CD4-positive, alpha-beta memory T cell (primary cell): ENCODE results near the gene CDH2. TPM values are rescaled to one million over a fixed set of nuclear protein-coding genes. Genes with fewer than 3 reads are reported as not detected.

Experiments
- CTCF ChIA-PET: fragments of 350-600 bp; sonication (Branson Sonifier 250); formaldehyde crosslinking; loops from one replicate; lab custom pipeline; 2021; ENCODE audit warnings: inconsistent platforms; ENCODE audit not compliant: partially characterized antibody; lab: Charles Lee
- POLR2A ChIA-PET: fragments of 350-600 bp; sonication (Branson Sonifier 250); formaldehyde crosslinking; loops from one replicate; lab custom pipeline; 2021; ENCODE audit not compliant: partially characterized antibody; lab: Charles Lee
- DNase-seq, 5 donors: peaks; one replicate each; pipeline versions ENCODE4 v3.0.0 to v3.0.0-alpha.2; 2020 to 2022; ENCODE audit warnings: mixed read lengths in 1 of 5
- H3K27ac ChIP-seq: one replicate; pipeline ENCODE4 v1.7.0; 2013; ENCODE audit warnings: low read depth, low read length
- H3K27me3 ChIP-seq: 2 replicates; pipeline ENCODE4 v1.7.0; 2013; ENCODE audit warnings: mild to moderate bottlenecking, low read length, moderate library complexity; ENCODE audit not compliant: insufficient read depth
- H3K36me3 ChIP-seq: 2 replicates; pipeline ENCODE4 v1.7.0; 2013; ENCODE audit warnings: mild to moderate bottlenecking, low read length, moderate library complexity; ENCODE audit not compliant: insufficient read depth
- H3K4me1 ChIP-seq: 2 replicates; pipeline ENCODE4 v1.7.0; 2013; ENCODE audit warnings: mild to moderate bottlenecking, low read length, moderate library complexity; ENCODE audit not compliant: insufficient read depth
- H3K4me3 ChIP-seq, 2 donors: one replicate each; pipeline ENCODE4 v1.7.0; 2013; ENCODE audit warnings: low read length in 2 of 2, mild to moderate bottlenecking in 1 of 2
- H3K9me3 ChIP-seq, 2 donors: one replicate each; pipeline ENCODE4 v1.7.0; 2013; ENCODE audit warnings: low read length in 2 of 2, control low read depth in 1 of 2; ENCODE audit not compliant: control insufficient read depth in 1 of 2
- H3K27ac Mint-ChIP-seq, 7 donors: one replicate each; pipeline ENCODE4 v1.8.0; 2020 to 2021; ENCODE audit warnings: mixed read lengths in 7 of 7, mild to moderate bottlenecking in 6 of 7, inconsistent platforms in 3 of 7, moderate library complexity in 3 of 7
- H3K27me3 Mint-ChIP-seq, 2 donors: one replicate each; pipeline ENCODE4 v1.8.0; 2020 to 2021; ENCODE audit warnings: mixed read lengths in 2 of 2
- H3K36me3 Mint-ChIP-seq, 2 donors: one replicate each; pipeline ENCODE4 v1.8.0; 2020 to 2021; ENCODE audit warnings: mixed read lengths in 2 of 2, inconsistent platforms in 1 of 2, mild to moderate bottlenecking in 1 of 2
- H3K4me1 Mint-ChIP-seq, 4 donors: one replicate each; pipeline ENCODE4 v1.8.0; 2020 to 2021; ENCODE audit warnings: mixed read lengths in 4 of 4, mild to moderate bottlenecking in 1 of 4
- H3K4me3 Mint-ChIP-seq, 8 donors: one replicate each; pipeline ENCODE4 v1.8.0; 2020 to 2021; ENCODE audit warnings: mixed read lengths in 8 of 8, mild to moderate bottlenecking in 7 of 8, moderate library complexity in 6 of 8, inconsistent platforms in 3 of 8
- H3K9me3 Mint-ChIP-seq, 8 donors: one replicate each; pipeline ENCODE4 v1.8.0; 2020 to 2021; ENCODE audit warnings: mixed read lengths in 8 of 8, mild to moderate bottlenecking in 5 of 8, inconsistent platforms in 3 of 8, moderate library complexity in 1 of 8
- intact Hi-C: fragments of 100-400 bp; cut with micrococcal nuclease; formaldehyde crosslinking; loops from one replicate; pipeline ENCODE4 v1.15.1; 2023
- polyA plus RNA-seq, 2 donors: library from polyadenylated mRNA; unstranded; fragments of 300-500 nt; fragmentation: Illumina TruSeq; gene quantifications; one replicate each; pipeline ENCODE4 v1.2.3, GENCODE V29; 2021
- total RNA-seq, 2 experiments: library from RNA; stranded (reverse); gene quantifications; one replicate each; pipeline ENCODE4 v1.2.3, GENCODE V29; 2021

Gene CDH2
- total and polyA plus RNA-seq, 4 experiments from 2014 or later: not detected

DNA sequence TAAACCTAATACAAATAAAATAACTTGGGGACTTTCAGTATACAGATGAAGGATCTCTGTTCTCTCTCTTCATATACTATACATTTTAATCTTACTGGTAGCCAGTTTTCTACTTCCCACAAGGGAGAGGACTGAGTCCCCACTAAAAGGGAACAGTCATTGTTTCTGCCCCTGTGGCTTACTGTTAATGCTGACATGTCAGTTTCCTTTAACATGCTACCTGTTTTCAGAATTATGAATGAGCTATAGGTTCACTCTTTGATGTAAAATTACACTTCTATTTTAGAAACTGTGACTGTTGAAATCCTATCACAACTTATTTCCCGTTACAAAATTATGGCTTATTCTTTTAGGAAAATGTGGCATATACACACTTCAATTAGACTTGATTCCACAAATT, 207.7 kb downstream of the CDH2 start:
- Histone ChIP-seq H3K4me1 (no peaks in the 10 kb centered on the region), H3K9me3 (no peaks in the 10 kb centered on the region), H3K4me3 (no peak overlapping the region), H3K27me3 (no peaks in the 10 kb centered on the region), H3K36me3 (no peaks in the 10 kb centered on the region), H3K27ac (no peak overlapping the region)
- CTCF ChIA-PET: no interaction called here
- no peak overlapping the region for H3K4me3 Mint-ChIP-seq
- DNase-seq: no peak
- no peak overlapping the region for H3K27ac Mint-ChIP-seq
- H3K36me3 Mint-ChIP-seq: no peaks in the 10 kb centered on the region
- no peaks in the 10 kb centered on the region for H3K27me3 Mint-ChIP-seq
- POLR2A ChIA-PET: no interaction called here
- intact Hi-C loops: no loop called here
- peaks cover 0 to 27% (median 16%) of the 10 kb centered on the region in 8 donors for H3K9me3 Mint-ChIP-seq
- H3K4me1 Mint-ChIP-seq: no peaks in the 10 kb centered on the region

DNA sequence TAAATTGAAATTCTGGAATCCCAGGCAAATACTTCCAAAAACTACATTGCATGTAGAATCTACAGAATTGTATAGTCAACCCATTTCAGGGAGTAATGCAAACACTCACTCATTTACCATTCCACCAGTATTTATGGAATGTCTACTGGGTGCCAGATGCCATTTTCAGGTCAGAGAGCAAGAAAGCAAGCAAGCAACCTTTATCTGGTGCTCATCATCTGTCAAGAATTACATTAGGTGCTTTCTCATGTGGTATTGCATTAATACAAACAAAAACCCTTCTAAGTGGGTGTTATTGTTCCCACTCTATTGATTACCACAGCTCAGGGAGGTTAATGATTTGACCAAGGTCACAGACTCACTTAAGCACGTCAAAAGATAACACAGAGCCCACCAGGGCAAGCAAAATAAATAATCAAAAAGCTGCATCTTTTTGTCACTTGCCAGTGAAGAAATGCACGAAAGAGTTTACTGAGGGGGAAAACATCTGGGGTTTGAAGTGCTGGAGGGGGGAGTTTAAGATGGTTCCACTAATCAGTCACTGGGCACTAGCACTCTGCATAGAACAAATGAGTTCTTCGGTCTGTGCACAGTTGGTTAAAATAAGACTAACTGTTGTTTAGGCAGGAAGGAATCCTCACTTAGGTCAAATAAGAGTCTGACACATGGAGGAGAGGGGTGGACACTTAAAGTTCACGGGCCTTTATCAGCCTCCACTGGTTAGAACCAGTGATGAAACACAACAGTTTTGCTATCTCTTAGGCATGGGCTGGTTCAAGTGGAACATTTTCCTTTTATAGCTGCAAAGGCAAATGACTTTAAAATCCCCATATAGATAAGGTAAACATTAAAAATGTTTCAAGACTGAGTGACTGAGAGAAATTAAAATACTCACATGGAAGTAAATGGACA, 208.8 kb downstream of the CDH2 start:
- Mint-ChIP-seq H3K36me3 (no peaks in the 10 kb centered on the region), H3K27ac (no peak overlapping the region), H3K4me1 (no peaks in the 10 kb centered on the region), H3K27me3 (no peaks in the 10 kb centered on the region), H3K4me3 (no peak overlapping the region), H3K9me3 (peaks cover 2 to 27% (median 17%) of the 10 kb centered on the region in 8 donors)
- Histone ChIP-seq H3K27ac (no peak overlapping the region), H3K4me1 (no peaks in the 10 kb centered on the region), H3K4me3 (no peak overlapping the region), H3K36me3 (no peaks in the 10 kb centered on the region), H3K9me3 (no peaks in the 10 kb centered on the region), H3K27me3 (no peaks in the 10 kb centered on the region)
- ChIA-PET POLR2A (no interaction called here), CTCF (no interaction called here)
- DNase-seq: no peak
- intact Hi-C loops: no loop called here

DNA sequence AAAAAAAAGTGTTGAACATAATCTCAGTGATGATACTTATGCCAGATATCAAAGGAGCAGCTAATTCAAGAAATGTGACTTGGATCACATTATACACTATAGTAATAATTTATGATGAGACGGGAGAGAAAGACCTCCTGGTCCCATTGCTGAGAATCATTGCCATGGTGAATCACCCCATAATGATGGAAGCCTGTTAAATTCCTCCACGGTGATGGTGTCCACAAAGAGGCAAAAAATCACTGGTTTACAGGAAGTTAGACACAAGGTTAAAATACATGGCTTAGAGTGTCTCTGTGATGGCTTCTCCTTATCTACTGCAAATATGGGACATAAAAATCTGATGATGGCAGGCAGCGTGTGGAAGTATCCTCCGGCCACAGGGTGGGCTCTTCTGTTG, 210.0 kb downstream of the CDH2 start:
- H3K36me3 ChIP-seq: no peaks in the 10 kb centered on the region
- Mint-ChIP-seq H3K9me3 (peaks cover 2 to 20% (median 13%) of the 10 kb centered on the region in 8 donors), H3K36me3 (no peaks in the 10 kb centered on the region), H3K4me3 (no peak overlapping the region), H3K27ac (no peak overlapping the region), H3K27me3 (no peaks in the 10 kb centered on the region), H3K4me1 (no peaks in the 10 kb centered on the region)
- intact Hi-C loops: no loop called here
- no peak overlapping the region for H3K4me3 ChIP-seq
- H3K27ac ChIP-seq: no peak overlapping the region
- no peaks in the 10 kb centered on the region for H3K4me1 ChIP-seq
- no peaks in the 10 kb centered on the region for H3K9me3 ChIP-seq
- CTCF ChIA-PET: no interaction called here
- POLR2A ChIA-PET: no interaction called here
- no peaks in the 10 kb centered on the region for H3K27me3 ChIP-seq
- no peak for DNase-seq

DNA sequence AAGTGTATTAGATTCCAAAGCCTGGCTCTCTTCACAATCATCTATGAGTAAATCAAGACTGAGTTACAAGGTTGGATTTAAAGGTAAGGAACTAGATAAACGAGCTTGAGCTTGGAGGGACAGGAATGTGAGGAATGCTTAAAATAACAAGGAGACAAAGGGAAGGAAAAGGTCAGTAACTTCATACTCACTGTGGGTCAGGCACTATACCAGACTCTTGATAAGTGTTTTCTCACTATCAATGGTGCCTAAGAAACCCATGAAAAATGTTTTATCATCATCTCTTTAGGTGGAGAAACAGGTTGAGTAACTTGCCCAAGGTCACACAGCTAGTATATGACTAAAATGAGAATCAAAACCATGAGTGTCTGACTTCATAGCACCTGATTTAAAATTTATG, 212.1 kb downstream of the CDH2 start:
- Mint-ChIP-seq H3K27me3 (no peaks in the 10 kb centered on the region), H3K27ac (no peak overlapping the region), H3K9me3 (peaks cover 4 to 22% (median 12%) of the 10 kb centered on the region in 8 donors), H3K36me3 (no peaks in the 10 kb centered on the region), H3K4me1 (no peaks in the 10 kb centered on the region), H3K4me3 (no peak overlapping the region)
- ChIA-PET CTCF (no interaction called here), POLR2A (no interaction called here)
- no peak for DNase-seq
- intact Hi-C loops: no loop called here
- no peaks in the 10 kb centered on the region for H3K9me3 ChIP-seq
- H3K27me3 ChIP-seq: no peaks in the 10 kb centered on the region
- no peak overlapping the region for H3K4me3 ChIP-seq
- no peaks in the 10 kb centered on the region for H3K4me1 ChIP-seq
- no peaks in the 10 kb centered on the region for H3K36me3 ChIP-seq
- H3K27ac ChIP-seq: no peak overlapping the region

DNA sequence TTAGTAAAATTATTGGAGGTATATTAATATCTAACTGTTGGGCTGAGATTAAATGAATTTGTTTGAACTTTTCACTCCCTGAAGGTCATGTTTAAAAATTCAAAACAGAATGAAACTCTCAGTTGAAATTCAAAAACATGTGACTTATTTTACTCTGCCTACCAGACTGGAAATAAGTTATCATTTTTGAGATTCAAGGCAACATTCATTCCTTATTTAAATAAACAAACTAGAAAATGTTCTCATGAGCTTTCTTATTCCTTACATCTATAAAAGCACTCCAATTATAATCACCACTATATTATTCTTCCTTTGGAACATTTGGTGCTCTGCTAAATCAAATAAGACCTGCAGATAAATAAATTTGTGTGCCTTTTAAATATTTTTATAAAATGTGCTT, 217.8 kb downstream of the CDH2 start:
- no peaks in the 10 kb centered on the region for H3K36me3 Mint-ChIP-seq
- H3K36me3 ChIP-seq: no peaks in the 10 kb centered on the region
- intact Hi-C loops: no loop called here
- H3K4me1 Mint-ChIP-seq: no peaks in the 10 kb centered on the region
- H3K27me3 Mint-ChIP-seq: no peaks in the 10 kb centered on the region
- H3K9me3 Mint-ChIP-seq: peaks cover 0 to 11% (median 4%) of the 10 kb centered on the region in 8 donors
- no peak overlapping the region for H3K4me3 ChIP-seq
- ChIA-PET CTCF (no interaction called here), POLR2A (no interaction called here)
- H3K27ac ChIP-seq: no peak overlapping the region
- no peak for DNase-seq
- no peaks in the 10 kb centered on the region for H3K9me3 ChIP-seq
- no peaks in the 10 kb centered on the region for H3K27me3 ChIP-seq
- H3K27ac Mint-ChIP-seq: no peak overlapping the region
- no peak overlapping the region for H3K4me3 Mint-ChIP-seq
- H3K4me1 ChIP-seq: no peaks in the 10 kb centered on the region

DNA sequence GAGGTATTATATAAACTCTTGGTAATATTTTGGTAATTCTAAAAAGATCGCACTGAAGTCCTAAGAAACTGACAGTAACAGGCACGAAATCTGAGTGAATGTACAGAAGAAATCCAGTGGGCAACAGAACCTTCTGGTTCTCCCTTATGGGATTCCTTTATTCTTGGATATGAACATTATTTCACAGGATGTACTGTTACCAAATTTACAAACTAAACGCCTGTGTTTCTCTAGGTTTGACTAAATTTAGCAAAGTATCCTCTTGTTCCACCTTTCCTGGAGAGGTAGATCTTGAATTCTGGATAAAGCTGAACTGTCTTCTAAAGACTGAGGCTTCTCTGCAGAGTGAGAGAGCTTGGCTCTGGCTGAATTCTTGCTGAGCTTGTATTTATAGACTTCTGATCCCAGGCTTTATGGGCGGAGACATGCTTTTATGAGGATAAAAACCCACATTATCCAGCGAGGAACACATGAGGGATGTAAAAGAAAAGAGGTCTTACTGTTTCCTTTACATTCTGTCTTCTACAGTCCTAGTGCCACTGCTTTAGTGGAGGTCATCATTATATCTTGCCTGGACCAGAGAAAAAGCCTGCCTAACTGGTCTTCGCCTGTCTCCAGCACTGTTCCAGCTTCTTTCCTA, 220.8 kb downstream of the CDH2 start:
- no peak overlapping the region for H3K27ac ChIP-seq
- H3K27me3 Mint-ChIP-seq: no peaks in the 10 kb centered on the region
- H3K27ac Mint-ChIP-seq: no peak overlapping the region
- H3K27me3 ChIP-seq: no peaks in the 10 kb centered on the region
- H3K4me1 Mint-ChIP-seq: no peaks in the 10 kb centered on the region
- no peak for DNase-seq
- peaks cover 0 to 10% (median 6%) of the 10 kb centered on the region in 8 donors for H3K9me3 Mint-ChIP-seq
- no peaks in the 10 kb centered on the region for H3K4me1 ChIP-seq
- H3K9me3 ChIP-seq: no peaks in the 10 kb centered on the region
- ChIA-PET CTCF (no interaction called here), POLR2A (no interaction called here)
- no peak overlapping the region for H3K4me3 Mint-ChIP-seq
- intact Hi-C loops: no loop called here
- H3K36me3 ChIP-seq: no peaks in the 10 kb centered on the region
- H3K4me3 ChIP-seq: no peak overlapping the region
- no peaks in the 10 kb centered on the region for H3K36me3 Mint-ChIP-seq

DNA sequence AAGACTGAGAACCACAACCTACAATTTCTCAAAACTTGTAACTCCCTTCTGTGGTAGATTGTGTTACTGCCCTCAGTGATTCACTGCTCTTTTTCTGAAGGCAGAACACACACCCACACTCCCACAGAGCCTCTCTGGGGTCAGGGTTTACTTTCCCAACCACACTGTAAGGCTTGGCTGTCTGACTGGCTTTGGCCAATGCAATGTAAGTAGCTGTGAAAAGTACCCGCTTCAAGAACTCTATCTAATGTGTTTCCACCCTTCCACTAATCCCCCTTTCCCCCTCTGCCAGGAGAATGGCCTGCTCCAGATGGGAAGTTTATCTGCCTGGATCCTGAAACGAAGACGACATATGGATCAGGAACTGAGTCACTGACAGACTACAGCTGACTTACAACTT, 222.7 kb downstream of the CDH2 start:
- Histone ChIP-seq H3K27me3 (no peaks in the 10 kb centered on the region), H3K4me3 (no peak overlapping the region), H3K36me3 (no peaks in the 10 kb centered on the region), H3K27ac (no peak overlapping the region), H3K4me1 (no peaks in the 10 kb centered on the region), H3K9me3 (no peaks in the 10 kb centered on the region)
- intact Hi-C loops: no loop called here
- Mint-ChIP-seq H3K9me3 (peaks cover 0 to 9% (median 7%) of the 10 kb centered on the region in 8 donors), H3K36me3 (no peaks in the 10 kb centered on the region), H3K4me3 (no peak overlapping the region), H3K4me1 (no peaks in the 10 kb centered on the region), H3K27me3 (no peaks in the 10 kb centered on the region), H3K27ac (peak overlapping the region in 1 of 7 donors; percentile 35)
- ChIA-PET CTCF (no interaction called here), POLR2A (no interaction called here)
- DNase-seq: no peak
